Gastroesophageal sphincter (tissue), 4 donors: ENCODE measurements around the gene ASAP2. TPM values are rescaled to one million over a fixed set of nuclear protein-coding genes. Genes with fewer than 3 reads are reported as not detected.
A peak's percentile ranks its signal among the peaks of the same experiment; 100 is the strongest.

Source experiments
- ATAC-seq: fragments of 150-250 bp; one replicate; pipeline ENCODE4 v1.9.1; 2016; ENCODE audit warnings: mild to moderate bottlenecking, moderate library complexity
- H3K27ac ChIP-seq, 4 donors: fragments of 200-600 bp; sonication (generic) in 3 of 4; 1 replicate in 3 of 4; 2 replicates in 1 of 4; pipeline ENCODE4 v1.5.1; 2016 to 2019
- H3K27me3 ChIP-seq: fragments of 200-600 bp; sonication (generic); one replicate; pipeline ENCODE4 v1.5.1; 2019
- H3K36me3 ChIP-seq, 2 donors: fragments of 200-600 bp; sonication (generic); one replicate each; pipeline ENCODE4 v1.5.1; 2019; ENCODE audit warnings: control low read depth in 1 of 2
- H3K4me1 ChIP-seq, 3 donors: fragments of 200-600 bp; sonication (generic); 1 replicate in 2 of 3; 2 replicates in 1 of 3; pipeline ENCODE4 v1.5.1; 2016 to 2019; ENCODE audit warnings: control low read depth in 2 of 3
- H3K4me3 ChIP-seq, 2 donors: fragments of 200-600 bp; sonication (generic); one replicate each; pipeline ENCODE4 v1.5.1; 2019; ENCODE audit warnings: mild to moderate bottlenecking in 1 of 2, moderate library complexity in 1 of 2
- H3K9me3 ChIP-seq, 3 donors: fragments of 200-600 bp; sonication (generic); one replicate each; pipeline ENCODE4 v1.5.1; 2017 to 2019; ENCODE audit warnings: control low read depth in 2 of 3
- CTCF ChIP-seq, 4 experiments: fragments of 200-600 bp in 2 of 4; fragments of 450-650 bp in 2 of 4; sonication (generic) in 1 of 4; IDR thresholded peaks; one replicate each; pipeline ENCODE4 v1.5.1; 2017 to 2019; ENCODE audit warnings: antibody characterized with exemption in 4 of 4, mild to moderate bottlenecking in 2 of 4, moderate library complexity in 2 of 4
- EP300 ChIP-seq: sonication (generic); formaldehyde crosslinking; IDR thresholded peaks from one replicate; pipeline ENCODE4 v1.6.1; 2017; ENCODE audit warnings: antibody characterized with exemption, mild to moderate bottlenecking
- POLR2A ChIP-seq, 2 donors: fragments of 450-650 bp; IDR thresholded peaks; one replicate each; pipeline ENCODE4 v1.6.1; 2017; ENCODE audit warnings: antibody characterized with exemption in 2 of 2, mild to moderate bottlenecking in 2 of 2, moderate library complexity in 1 of 2
- POLR2AphosphoS5 ChIP-seq: sonication (generic); formaldehyde crosslinking; IDR thresholded peaks from one replicate; pipeline ENCODE4 v1.6.1; 2017; ENCODE audit warnings: antibody characterized with exemption
- WGBS, 2 donors: methylation state at CpG; one replicate each; pipeline ENCODE4 v1.1.5; 2018; ENCODE audit warnings: low coverage in 1 of 2; 5-methylcytosine and 5-hydroxymethylcytosine counted together
- total RNA-seq, 4 donors: library from RNA; depleted of rRNA; stranded (reverse); fragments of >200 nt; gene quantifications; one replicate each; pipeline ENCODE4 v1.1.0, GENCODE V29; 2016

The ASAP2 gene
- total RNA-seq, 4 donors from 2014 or later, result 18.3 to 31.4 (median 26.2) TPM

GRCh38 chr2:9163306-9164111, 43.1 kb upstream of the ASAP2 start:
- no peaks in the 10 kb centered on the region for H3K9me3 ChIP-seq
- H3K4me3 ChIP-seq, result no peak overlapping the region
- 45 to 50% methylated on average over 3 to 4 of the region's 8 CpGs for WGBS, 2 donors
- TF ChIP-seq POLR2A (IDR thresholded peaks at IDR 0.05) (no peak), CTCF (IDR thresholded peaks at IDR 0.05) (no peak), POLR2AphosphoS5 (peak; percentile 18), EP300 (no peak)
- peak; percentile 48 for ATAC-seq
- no peaks in the 10 kb centered on the region for H3K36me3 ChIP-seq
- no peaks in the 10 kb centered on the region for H3K27me3 ChIP-seq
- peaks cover 0 to 31% (median 6%) of the 10 kb centered on the region in 3 donors for H3K4me1 ChIP-seq
- peak overlapping the region in 2 of 4 donors; percentile 27 to 55 for H3K27ac ChIP-seq

GRCh38 chr2:9164112-9164608, 42.5 kb upstream of the ASAP2 start:
- WGBS, 2 donors, result 43 to 100% methylated on average over 1 to 2 of the region's 4 CpGs
- Histone ChIP-seq H3K27ac (peak overlapping the region in 2 of 4 donors; percentile 27 to 55), H3K9me3 (no peaks in the 10 kb centered on the region), H3K4me1 (peaks cover 0 to 31% (median 6%) of the 10 kb centered on the region in 3 donors), H3K4me3 (no peak overlapping the region), H3K36me3 (no peaks in the 10 kb centered on the region), H3K27me3 (no peaks in the 10 kb centered on the region)
- ATAC-seq, result no peak
- TF ChIP-seq CTCF (IDR thresholded peaks at IDR 0.05), result no peak
- no peak for TF ChIP-seq EP300
- no peak for TF ChIP-seq POLR2A (IDR thresholded peaks at IDR 0.05)
- TF ChIP-seq POLR2AphosphoS5, result no peak

- WGBS, 2 donors, result 95% methylated on average over 2 of the region's 5 CpGs; no CpG with 5 or more reads in 1 of the 2 donors
- peak; percentile 45 for ATAC-seq
- peaks cover 0 to 31% (median 6%) of the 10 kb centered on the region in 3 donors for H3K4me1 ChIP-seq
These were observed 41.0 kb upstream of the ASAP2 start for GRCh38 chr2:9165625-9166024.

GRCh38 chr2:9166579-9167377, 39.8 kb upstream of the ASAP2 start:
- ATAC-seq, result peak; percentile 31
- peaks cover 0 to 31% (median 6%) of the 10 kb centered on the region in 3 donors for H3K4me1 ChIP-seq
- H3K27ac ChIP-seq, result peak overlapping the region in 3 of 4 donors; percentile 16 to 63 (median 32)
- H3K27me3 ChIP-seq, result no peaks in the 10 kb centered on the region
- H3K4me3 ChIP-seq, result no peak overlapping the region
- TF ChIP-seq POLR2A (IDR thresholded peaks at IDR 0.05) (no peak), EP300 (no peak), POLR2AphosphoS5 (no peak), CTCF (IDR thresholded peaks at IDR 0.05) (no peak)
- H3K36me3 ChIP-seq, result no peaks in the 10 kb centered on the region
- 40% methylated on average over 6 of the region's 11 CpGs; no CpG with 5 or more reads in 1 of the 2 donors for WGBS, 2 donors
- H3K9me3 ChIP-seq, result no peaks in the 10 kb centered on the region

More at GRCh38 chr2:9165625-9166024, 41.0 kb upstream of the ASAP2 start:
- Histone ChIP-seq H3K27ac (peak overlapping the region in 2 of 4 donors; percentile 43 to 63), H3K4me3 (no peak overlapping the region), H3K9me3 (no peaks in the 10 kb centered on the region), H3K27me3 (no peaks in the 10 kb centered on the region), H3K36me3 (no peaks in the 10 kb centered on the region)
- TF ChIP-seq CTCF (IDR thresholded peaks at IDR 0.05) (no peak), EP300 (no peak), POLR2AphosphoS5 (no peak), POLR2A (IDR thresholded peaks at IDR 0.05) (no peak)
